GM13977 (cell line): ENCODE data around the gene CHST1.

ENCODE experiments used
- DNase-seq: peaks from one replicate; pipeline ENCODE4 v3.0.0; 2012; ENCODE audit warnings: low spot score
- in situ Hi-C: fragments of 300-500 bp; cut with MboI; formaldehyde crosslinking; loops from one replicate; pipeline ENCODE4 v1.12.0; 2022; ENCODE audit warnings: low sequenced_read_pairs, low pct_unique_long_range_greater_than_20kb, mixed read lengths, inconsistent platforms; ENCODE audit not compliant: unreplicated experiment
- TF ChIP-seq, protein P1 (sequence below): IDR thresholded peaks from 2 replicates; pipeline ENCODE4 v1.5.1; 2012; ENCODE audit warnings: mild to moderate bottlenecking, control low read depth; ENCODE audit not compliant: insufficient read depth; ENCODE audit errors: extremely low read depth, missing control alignments

The CHST1 gene, protein sequence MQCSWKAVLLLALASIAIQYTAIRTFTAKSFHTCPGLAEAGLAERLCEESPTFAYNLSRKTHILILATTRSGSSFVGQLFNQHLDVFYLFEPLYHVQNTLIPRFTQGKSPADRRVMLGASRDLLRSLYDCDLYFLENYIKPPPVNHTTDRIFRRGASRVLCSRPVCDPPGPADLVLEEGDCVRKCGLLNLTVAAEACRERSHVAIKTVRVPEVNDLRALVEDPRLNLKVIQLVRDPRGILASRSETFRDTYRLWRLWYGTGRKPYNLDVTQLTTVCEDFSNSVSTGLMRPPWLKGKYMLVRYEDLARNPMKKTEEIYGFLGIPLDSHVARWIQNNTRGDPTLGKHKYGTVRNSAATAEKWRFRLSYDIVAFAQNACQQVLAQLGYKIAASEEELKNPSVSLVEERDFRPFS

GRCh38 chr11:45665206-45665932 is at the start of gene CHST1:
TSS of gene CHST1 (minus strand) at chr11:45665622. CDS start at chr11:45650923, 14,699 bp downstream.
- TF ChIP-seq, protein P1, sequence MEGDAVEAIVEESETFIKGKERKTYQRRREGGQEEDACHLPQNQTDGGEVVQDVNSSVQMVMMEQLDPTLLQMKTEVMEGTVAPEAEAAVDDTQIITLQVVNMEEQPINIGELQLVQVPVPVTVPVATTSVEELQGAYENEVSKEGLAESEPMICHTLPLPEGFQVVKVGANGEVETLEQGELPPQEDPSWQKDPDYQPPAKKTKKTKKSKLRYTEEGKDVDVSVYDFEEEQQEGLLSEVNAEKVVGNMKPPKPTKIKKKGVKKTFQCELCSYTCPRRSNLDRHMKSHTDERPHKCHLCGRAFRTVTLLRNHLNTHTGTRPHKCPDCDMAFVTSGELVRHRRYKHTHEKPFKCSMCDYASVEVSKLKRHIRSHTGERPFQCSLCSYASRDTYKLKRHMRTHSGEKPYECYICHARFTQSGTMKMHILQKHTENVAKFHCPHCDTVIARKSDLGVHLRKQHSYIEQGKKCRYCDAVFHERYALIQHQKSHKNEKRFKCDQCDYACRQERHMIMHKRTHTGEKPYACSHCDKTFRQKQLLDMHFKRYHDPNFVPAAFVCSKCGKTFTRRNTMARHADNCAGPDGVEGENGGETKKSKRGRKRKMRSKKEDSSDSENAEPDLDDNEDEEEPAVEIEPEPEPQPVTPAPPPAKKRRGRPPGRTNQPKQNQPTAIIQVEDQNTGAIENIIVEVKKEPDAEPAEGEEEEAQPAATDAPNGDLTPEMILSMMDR, result no peak
- DNase-seq, result peak; percentile 66
- in situ Hi-C loops, result no loop called here

- in situ Hi-C loops, result no loop called here
- no peak for DNase-seq
- TF ChIP-seq, protein P1, result no peak
Measured at GRCh38 chr11:45713573-45713972, 48.2 kb upstream of the CHST1 start.

DNA sequence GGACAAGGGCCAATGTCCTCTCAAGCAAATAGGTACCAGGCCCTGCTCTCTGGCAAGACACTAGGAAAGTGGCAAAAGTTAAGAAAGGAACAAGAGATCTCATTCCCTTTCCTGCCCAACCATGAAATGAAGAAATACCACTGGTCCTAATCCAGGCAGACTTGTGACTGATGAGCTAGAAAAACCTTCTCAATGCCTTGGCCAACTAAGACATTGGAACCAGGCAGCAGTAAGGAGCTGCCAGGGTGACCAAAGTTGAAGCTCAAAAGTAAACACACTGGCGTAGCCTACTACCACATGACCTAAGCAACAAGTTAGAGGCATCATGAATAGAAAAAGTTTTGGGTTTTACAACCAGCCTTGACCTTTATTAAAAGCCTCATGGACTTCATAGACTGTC is 45.1 kb upstream of the CHST1 start:
- in situ Hi-C loops, result no loop called here
- TF ChIP-seq, protein P1, result no peak
- no peak for DNase-seq

DNA sequence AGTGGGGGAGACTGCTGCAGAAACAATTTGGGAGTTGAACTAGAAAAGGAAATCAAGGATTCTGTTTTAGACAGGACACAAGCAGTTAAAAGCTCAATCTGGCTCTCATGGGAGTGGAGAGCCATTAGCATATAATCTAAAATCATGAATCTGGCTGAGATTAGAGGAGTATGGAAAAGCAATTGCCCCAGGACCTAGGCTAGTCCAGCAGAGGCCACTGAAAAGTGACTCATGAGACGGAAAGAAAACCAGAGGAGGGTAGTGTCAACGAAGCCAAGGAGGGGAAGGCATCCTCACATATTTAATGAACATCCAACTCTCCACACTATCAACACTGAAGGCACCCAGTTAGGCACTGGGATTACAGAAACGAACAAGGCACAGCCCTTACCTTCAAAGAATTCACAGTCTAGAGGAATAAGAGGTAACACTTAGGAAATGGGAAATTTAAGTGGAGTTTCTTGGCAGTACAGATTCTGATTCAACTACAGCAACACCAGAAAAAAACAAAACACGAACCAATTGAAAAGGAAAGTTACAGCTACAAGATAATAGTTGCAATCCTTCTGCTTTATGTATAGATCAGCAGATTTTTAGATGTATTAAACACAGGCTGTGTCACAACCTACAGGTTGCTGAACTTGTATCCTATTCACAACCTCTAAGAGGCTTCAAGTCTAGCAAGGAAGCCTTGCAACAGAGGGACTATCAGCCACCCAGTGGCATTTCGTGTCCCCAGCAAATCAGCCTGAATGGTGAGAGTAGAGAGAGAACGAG is 43.7 kb upstream of the CHST1 start:
- in situ Hi-C loops, result no loop called here
- no peak for DNase-seq
- TF ChIP-seq, protein P1, result no peak

DNA sequence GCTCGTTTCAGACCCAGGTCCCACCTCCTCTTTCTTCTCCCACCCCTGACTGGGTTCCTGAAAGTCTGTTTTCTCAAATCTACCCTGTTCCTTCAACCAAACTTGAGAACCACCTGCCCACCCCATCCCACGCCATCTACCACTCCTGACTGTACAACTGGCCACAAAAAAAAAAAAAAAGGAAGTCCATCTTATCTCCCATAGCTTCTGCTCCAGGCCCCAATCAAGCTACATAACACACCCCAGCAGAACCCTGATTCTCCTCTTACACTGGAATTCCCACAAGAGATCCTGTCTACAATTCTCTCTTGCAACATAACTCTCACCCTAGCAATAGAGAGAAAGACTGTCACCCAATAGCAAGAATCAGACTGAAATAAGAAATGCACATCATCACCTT is 39.2 kb upstream of the CHST1 start:
- TF ChIP-seq, protein P1, result no peak
- in situ Hi-C loops, result no loop called here
- no peak for DNase-seq

DNA sequence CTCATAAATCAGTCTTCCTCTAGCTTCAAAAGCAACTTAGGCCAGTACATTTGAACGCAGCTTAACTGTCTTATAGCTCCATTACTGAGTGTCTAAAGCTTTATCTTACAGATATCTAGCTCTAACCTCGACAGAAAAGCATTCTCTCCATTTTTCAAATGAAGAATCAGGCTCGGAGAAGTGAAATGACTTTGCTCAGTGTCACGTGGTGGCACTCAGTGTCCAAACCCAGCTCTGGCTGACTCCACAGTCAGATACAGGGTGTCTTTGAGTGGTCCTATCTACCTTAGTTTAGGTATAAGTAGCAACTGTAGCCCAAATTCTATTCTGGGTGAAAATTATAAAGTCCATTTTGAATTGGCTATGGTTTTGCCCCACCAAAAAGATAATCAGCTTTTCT is 38.7 kb upstream of the CHST1 start:
- in situ Hi-C loops, result no loop called here

More for the DNA sequence above, 38.7 kb upstream of the CHST1 start:
- DNase-seq, result no peak
- TF ChIP-seq, protein P1, result no peak
